ENCODE results near the gene LRRC75B. TPM values are rescaled to one million over a fixed set of nuclear protein-coding genes. Genes with fewer than 3 reads are reported as not detected.
"Not testable (repeated sequence)": the region's sequence is repeated elsewhere in the genome, so short reads cannot be mapped to it uniquely, and the experiment has no call there.

The LRRC75B gene
- total and polyA plus RNA-seq, 2 of the 13 experiments (the other 11 are each of a cell fraction or from before 2014, with no cell fraction given) = 11.8 to 34.8 TPM

GRCh38 chr22:24622596-24622995 is 29.7 kb upstream of the LRRC75B start (continued):
- TF ChIP-seq ZNF687 (CRISPR knock-in tag; IDR thresholded peaks at IDR 0.05) (peak; percentile 50), NR2F6 (CRISPR knock-in tag; IDR thresholded peaks at IDR 0.05) (0 out of 2 replicates have a peak, but pooled peaks have one; percentile 9), HOXA3 (CRISPR knock-in tag; IDR thresholded peaks at IDR 0.05) (0 out of 2 replicates have a peak, but pooled peaks have one; percentile 25)
- TF ChIP-seq NR2F6 (IDR thresholded peaks at IDR 0.05) = not testable (repeated sequence)

GRCh38 chr22:24621244-24621643 is 28.4 kb upstream of the LRRC75B start:
- no CpG with 5 or more reads among the region's 5 CpGs for WGBS (ENCODE audit: low lambda C conversion rate)
- in situ Hi-C loops (cut with HindIII; ENCODE audit: extremely low pct_ligation_motif_present, low pct_unique_long_range_greater_than_20kb); H3K4me3 ChIP-seq (replicated peaks in 1 of 3; ENCODE audit: insufficient read depth in 1 of 3, low read depth in 2 of 3, low read length in 3 of 3); H3K27ac ChIP-seq (ENCODE audit: extremely low read length, insufficient read depth, low read length); H2AFZ ChIP-seq (ENCODE audit: low read length); H3K9me3 ChIP-seq (ENCODE audit: low read length); H3K9ac ChIP-seq (ENCODE audit: insufficient read depth, low read depth, low read length); ATAC-seq; H4K20me1 ChIP-seq (ENCODE audit: insufficient read depth, low read length); H3K27me3 ChIP-seq (ENCODE audit: control insufficient read depth in 1 of 2, insufficient read depth in 2 of 2, low read length in 2 of 2); BruUV-seq (replicated peaks); H3K4me2 ChIP-seq (ENCODE audit: low read depth, low read length); H3K79me2 ChIP-seq (ENCODE audit: insufficient read depth, low read length); FAIRE-seq; DNase-seq (ENCODE audit: low spot score); intact Hi-C loops (cut with micrococcal nuclease; ENCODE audit: unreplicated experiment); H3K36me3 ChIP-seq (replicated peaks in 1 of 2; ENCODE audit: control insufficient read depth in 1 of 2, insufficient read depth in 2 of 2, low read length in 2 of 2); CTCF ChIA-PET (ENCODE audit: low intra/inter-chr PET ratio, low total read pairs); POLR2A ChIA-PET: not testable (repeated sequence)
- H3K4me1 ChIP-seq (ENCODE audit: insufficient read depth, low read length) = peaks cover 14% of the 10 kb centered on the region

GRCh38 chr22:24614794-24615193 is 21.9 kb upstream of the LRRC75B start:
- H2AFZ ChIP-seq (ENCODE audit: low read length); H3K27ac ChIP-seq (ENCODE audit: extremely low read length, insufficient read depth, low read length); in situ Hi-C loops (cut with HindIII; ENCODE audit: extremely low pct_ligation_motif_present, low pct_unique_long_range_greater_than_20kb); CTCF ChIA-PET (ENCODE audit: low intra/inter-chr PET ratio, low total read pairs); H3K27me3 ChIP-seq (ENCODE audit: control insufficient read depth in 1 of 2, insufficient read depth in 2 of 2, low read length in 2 of 2); H4K20me1 ChIP-seq (ENCODE audit: insufficient read depth, low read length); BruUV-seq (replicated peaks); intact Hi-C loops (cut with micrococcal nuclease; ENCODE audit: unreplicated experiment); H3K4me1 ChIP-seq (ENCODE audit: insufficient read depth, low read length); H3K4me2 ChIP-seq (ENCODE audit: low read depth, low read length); H3K36me3 ChIP-seq (replicated peaks in 1 of 2; ENCODE audit: control insufficient read depth in 1 of 2, insufficient read depth in 2 of 2, low read length in 2 of 2); H3K4me3 ChIP-seq (replicated peaks in 1 of 3; ENCODE audit: insufficient read depth in 1 of 3, low read depth in 2 of 3, low read length in 3 of 3); ATAC-seq; FAIRE-seq; DNase-seq (ENCODE audit: low spot score); H3K79me2 ChIP-seq (ENCODE audit: insufficient read depth, low read length); H3K9ac ChIP-seq (ENCODE audit: insufficient read depth, low read depth, low read length); H3K9me3 ChIP-seq (ENCODE audit: low read length): not testable (repeated sequence)
- POLR2A ChIA-PET = interaction anchor here (0.7 kb wide), 1 partner anchor 35 kb away, joined by 3 read pairs; no protein-coding TSS in a partner anchor
- WGBS (ENCODE audit: low lambda C conversion rate) = 93% methylated on average over 8 of the region's 15 CpGs

GRCh38 chr22:24609888-24610287 is 17.0 kb upstream of the LRRC75B start:
- DNase-seq (ENCODE audit: low spot score); H3K27ac ChIP-seq (ENCODE audit: extremely low read length, insufficient read depth, low read length); H3K4me2 ChIP-seq (ENCODE audit: low read depth, low read length); H3K79me2 ChIP-seq (ENCODE audit: insufficient read depth, low read length); H3K36me3 ChIP-seq (replicated peaks in 1 of 2; ENCODE audit: control insufficient read depth in 1 of 2, insufficient read depth in 2 of 2, low read length in 2 of 2); H2AFZ ChIP-seq (ENCODE audit: low read length); in situ Hi-C loops (cut with HindIII; ENCODE audit: extremely low pct_ligation_motif_present, low pct_unique_long_range_greater_than_20kb); H3K4me3 ChIP-seq (replicated peaks in 1 of 3; ENCODE audit: insufficient read depth in 1 of 3, low read depth in 2 of 3, low read length in 3 of 3); H4K20me1 ChIP-seq (ENCODE audit: insufficient read depth, low read length); POLR2A ChIA-PET; CTCF ChIA-PET (ENCODE audit: low intra/inter-chr PET ratio, low total read pairs); H3K4me1 ChIP-seq (ENCODE audit: insufficient read depth, low read length); FAIRE-seq; BruUV-seq (replicated peaks); intact Hi-C loops (cut with micrococcal nuclease; ENCODE audit: unreplicated experiment); H3K9me3 ChIP-seq (ENCODE audit: low read length); H3K27me3 ChIP-seq (ENCODE audit: control insufficient read depth in 1 of 2, insufficient read depth in 2 of 2, low read length in 2 of 2); ATAC-seq; H3K9ac ChIP-seq (ENCODE audit: insufficient read depth, low read depth, low read length): not testable (repeated sequence)
- no CpG with 5 or more reads among the region's 3 CpGs for whole genome bisulfite sequencing (ENCODE audit: low lambda C conversion rate)

Data from HepG2 (cell line).